ENCODE data around the gene PTPRD. TPM values are rescaled to one million over a fixed set of nuclear protein-coding genes. Genes with fewer than 3 reads are reported as not detected.

Gene PTPRD
- total and polyA plus RNA-seq, 9 of the 15 experiments (the other 6 are each of a cell fraction or from before 2014, with no cell fraction given) = 0.11 TPM; not detected in 8

- TF ChIP-seq SAP30 (IDR thresholded peaks at IDR 0.05; ENCODE audit: borderline replicate concordance, insufficient read depth, low read depth, low read length, poor library complexity, severe bottlenecking) (no peak), TEAD1 (CRISPR knock-in tag; IDR thresholded peaks at IDR 0.05) (no peak), BRCA1 (IDR thresholded peaks at IDR 0.05) (no peak), BRCA1 (CRISPR knock-in tag; IDR thresholded peaks at IDR 0.05) (no peak), GATAD2A (IDR thresholded peaks at IDR 0.05) (no peak)
These were observed 7.4 kb downstream of the PTPRD start (continued) for GRCh38 chr9:10605388-10605787.

GRCh38 chr9:10604927-10605326 lies 7.9 kb downstream of the PTPRD start:
- Histone ChIP-seq H3K79me2 (ENCODE audit: control insufficient read depth, insufficient read depth, low read length) (no peaks in the 10 kb centered on the region), H3K9me1 (ENCODE audit: control insufficient read depth, insufficient read depth, low read length) (no peaks in the 10 kb centered on the region), H3K9me3 (replicated peaks; ENCODE audit: control insufficient read depth, insufficient read depth, low read depth, low read length) (no peaks in the 10 kb centered on the region), H3K4me1 (replicated peaks in 1 of 2; ENCODE audit: control insufficient read depth in 2 of 2, insufficient read depth in 2 of 2, low read length in 2 of 2) (no peaks in the 10 kb centered on the region), H3K4me3 (no peak overlapping the region), H3K4me2 (ENCODE audit: insufficient read depth, low read length) (no peak overlapping the region), H3K9ac (ENCODE audit: insufficient read depth in 1 of 2, low read depth in 2 of 2, low read length in 2 of 2) (no peak overlapping the region), H3K36me3 (ENCODE audit: control insufficient read depth, insufficient read depth, low read length) (no peaks in the 10 kb centered on the region), H2AFZ (ENCODE audit: low read depth, low read length) (no peak overlapping the region), H4K20me1 (replicated peaks; ENCODE audit: control insufficient read depth, insufficient read depth, low read length) (no peaks in the 10 kb centered on the region), H3K27me3 (ENCODE audit: control insufficient read depth in 2 of 2, insufficient read depth in 2 of 2, low read length in 2 of 2) (no peaks in the 10 kb centered on the region), H3K27ac (ENCODE audit: extremely low read depth, low read depth, low read length) (no peak overlapping the region)
- ATAC-seq (no peak), DNase-seq (ENCODE audit: extremely low read depth in 1 of 4, low spot score in 3 of 4) (no peak), FAIRE-seq (no peak)
- intact Hi-C loops (cut with micrococcal nuclease) (no loop called here), in situ Hi-C loops (cut with MboI) (no loop called here)
- ChIA-PET CTCF (ENCODE audit: low intra/inter-chr PET ratio) (no interaction called here), POLR2A (no interaction called here)
- no TSS peak for BruUV-seq (replicated peaks)
- WGBS (ENCODE audit: insufficient coverage, low coverage, missing lambda C conversion rate) = 0% methylated on average over 1 of the region's 1 CpG
- no peak for TF ChIP-seq HSF4 (CRISPR knock-in tag; IDR thresholded peaks at IDR 0.05; ENCODE audit: borderline replicate concordance)
- TF ChIP-seq POLR3G (IDR thresholded peaks at IDR 0.05; ENCODE audit: extremely low read depth, insufficient read length, insufficient replicate concordance) = no peak
- TF ChIP-seq SP1 (CRISPR knock-in tag; IDR thresholded peaks at IDR 0.05) = no peak
- no peak for TF ChIP-seq CEBPG (CRISPR knock-in tag; IDR thresholded peaks at IDR 0.05)
- TF ChIP-seq CEBPG (tag; conservative IDR thresholded peaks at IDR 0.05 in 1 of 2, IDR thresholded peaks at IDR 0.05 in 1 of 2) = no peak
- no peak for TF ChIP-seq RNF2 (IDR thresholded peaks at IDR 0.05)
- no peak for TF ChIP-seq GTF2A2 (tag; IDR thresholded peaks at IDR 0.05)
- TF ChIP-seq ZNF57 (CRISPR knock-in tag; IDR thresholded peaks at IDR 0.05) = no peak
- no peak for TF ChIP-seq SMC3 (conservative IDR thresholded peaks at IDR 0.05; ENCODE audit: insufficient read depth, low read depth, low read length)
- TF ChIP-seq EGR1 (conservative IDR thresholded peaks at IDR 0.05) = no peak
- TF ChIP-seq SMAD3 (CRISPR knock-in tag; conservative IDR thresholded peaks at IDR 0.05) = no peak
- TF ChIP-seq MAFG (tag; conservative IDR thresholded peaks at IDR 0.05) = no peak
- TF ChIP-seq TAF7 (tag; IDR thresholded peaks at IDR 0.05) = no peak
- no peak for TF ChIP-seq U2AF1 (optimal IDR thresholded peaks at IDR 0.05; ENCODE audit: low read depth, low read length)
- TF ChIP-seq SP2 (IDR thresholded peaks at IDR 0.05; ENCODE audit: extremely low read depth, low read depth, low read length, poor library complexity, severe bottlenecking) = no peak
- TF ChIP-seq FOXO4 (CRISPR knock-in tag; IDR thresholded peaks at IDR 0.05) = no peak
- TF ChIP-seq DNMT1 (IDR thresholded peaks at IDR 0.05) = no peak
- no peak for TF ChIP-seq ZNF77 (CRISPR knock-in tag; IDR thresholded peaks at IDR 0.05)
- TF ChIP-seq RBM15 (IDR thresholded peaks at IDR 0.05; ENCODE audit: insufficient read depth, low read length) = no peak
